GM06990 (cell line): Measurements from ENCODE around the gene ABHD17A.

Experiments
- DNase-seq: peaks from one replicate; pipeline ENCODE4 v3.0.0-alpha.2; 2011; ENCODE audit not compliant: insufficient read length; ENCODE audit errors: extremely low read depth
- H3K27me3 ChIP-seq: replicated peaks from 2 replicates; pipeline ENCODE4 v1.6.0; 2011; ENCODE audit warnings: low read length; ENCODE audit not compliant: control insufficient read depth, insufficient read depth
- H3K36me3 ChIP-seq: 2 replicates; pipeline ENCODE4 v1.5.1; 2011; ENCODE audit warnings: low read length; ENCODE audit not compliant: control insufficient read depth, insufficient read depth
- H3K4me3 ChIP-seq: replicated peaks from 2 replicates; pipeline ENCODE4 v1.5.1; 2011; ENCODE audit warnings: low read depth, mild to moderate bottlenecking, control low read depth, low read length
- TF ChIP-seq, protein P1 (sequence below): IDR thresholded peaks from 2 replicates; pipeline ENCODE4 v1.5.1; 2011; ENCODE audit warnings: low read length, control low read depth, mild to moderate bottlenecking, inconsistent platforms; ENCODE audit not compliant: insufficient read depth, poor library complexity, severe bottlenecking

ABHD17A gene

DNA sequence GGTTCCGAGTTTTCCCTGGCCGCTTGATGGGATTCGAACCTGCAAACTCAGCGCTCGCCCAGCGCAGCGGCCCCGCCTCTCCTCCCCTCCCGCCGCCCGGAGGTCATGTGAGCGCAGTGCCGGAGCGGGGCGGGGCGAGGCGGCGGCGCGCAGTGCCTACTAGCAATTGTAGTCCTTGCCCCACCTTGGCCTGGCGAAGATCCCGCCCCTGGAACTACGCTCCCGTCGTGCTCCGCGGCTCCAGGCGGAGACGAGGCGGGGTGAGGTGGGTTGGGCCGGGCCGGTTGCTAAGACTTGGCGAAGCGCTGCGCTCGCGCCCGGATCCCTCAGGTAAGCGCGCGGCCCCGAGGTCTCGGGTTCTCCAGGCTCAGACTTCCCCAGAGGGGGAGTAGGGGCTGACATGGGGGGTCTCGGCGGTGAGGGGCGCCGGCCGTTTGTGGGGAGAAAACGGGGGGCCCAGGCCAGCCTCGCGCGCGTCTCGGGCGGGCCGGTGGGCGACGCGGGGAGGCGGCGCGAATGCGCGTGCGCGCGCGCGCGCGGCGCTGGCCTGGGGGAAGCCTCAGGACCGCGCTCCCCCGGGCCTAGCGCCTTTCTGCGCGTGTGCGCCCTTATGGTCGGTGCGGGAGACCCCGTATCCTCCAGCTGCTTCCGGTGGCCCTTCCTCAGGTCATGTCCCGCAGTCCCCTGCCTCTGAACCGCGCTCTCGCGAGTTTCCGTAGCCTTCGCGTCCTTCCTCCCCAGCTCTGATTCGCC lies 20.0 kb upstream of the ABHD17A start, which contains the start of the genes ADAT3 and SCAMP4:
Gene ADAT3, plus strand, starts transcription at position 290 of the 753 bp plus-strand sequence. CDS start 6,649 bp downstream, outside the sequence.
Gene SCAMP4, plus strand, starts transcription at position 290 of the 753 bp plus-strand sequence. CDS start 9,621 bp downstream, outside the sequence.
- DNase-seq: peak; percentile 100
- Histone ChIP-seq H3K4me3 (peak within 1 kb of the TSS; percentile 75), H3K36me3 (peaks cover 4% of the 10 kb centered on the region), H3K27me3 (no peaks in the 10 kb centered on the region)
- TF ChIP-seq, protein P1, sequence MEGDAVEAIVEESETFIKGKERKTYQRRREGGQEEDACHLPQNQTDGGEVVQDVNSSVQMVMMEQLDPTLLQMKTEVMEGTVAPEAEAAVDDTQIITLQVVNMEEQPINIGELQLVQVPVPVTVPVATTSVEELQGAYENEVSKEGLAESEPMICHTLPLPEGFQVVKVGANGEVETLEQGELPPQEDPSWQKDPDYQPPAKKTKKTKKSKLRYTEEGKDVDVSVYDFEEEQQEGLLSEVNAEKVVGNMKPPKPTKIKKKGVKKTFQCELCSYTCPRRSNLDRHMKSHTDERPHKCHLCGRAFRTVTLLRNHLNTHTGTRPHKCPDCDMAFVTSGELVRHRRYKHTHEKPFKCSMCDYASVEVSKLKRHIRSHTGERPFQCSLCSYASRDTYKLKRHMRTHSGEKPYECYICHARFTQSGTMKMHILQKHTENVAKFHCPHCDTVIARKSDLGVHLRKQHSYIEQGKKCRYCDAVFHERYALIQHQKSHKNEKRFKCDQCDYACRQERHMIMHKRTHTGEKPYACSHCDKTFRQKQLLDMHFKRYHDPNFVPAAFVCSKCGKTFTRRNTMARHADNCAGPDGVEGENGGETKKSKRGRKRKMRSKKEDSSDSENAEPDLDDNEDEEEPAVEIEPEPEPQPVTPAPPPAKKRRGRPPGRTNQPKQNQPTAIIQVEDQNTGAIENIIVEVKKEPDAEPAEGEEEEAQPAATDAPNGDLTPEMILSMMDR: no peak

DNA sequence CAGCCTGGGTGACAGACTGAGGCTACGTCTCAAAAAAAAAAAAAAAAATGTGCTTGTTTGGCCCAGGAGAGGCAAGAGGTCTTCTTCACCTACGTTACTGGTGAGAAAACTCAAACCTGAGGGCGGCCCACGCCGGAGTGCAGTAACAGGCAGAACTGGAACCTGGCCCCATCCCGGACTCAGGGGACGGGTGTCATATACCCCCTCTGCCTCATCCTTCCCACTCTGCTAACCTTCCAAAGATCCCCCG lies 19.5 kb upstream of the ABHD17A start:
- no peak for DNase-seq
- TF ChIP-seq, protein P1: no peak
- Histone ChIP-seq H3K4me3 (peak overlapping the region; percentile 63), H3K27me3 (no peaks in the 10 kb centered on the region), H3K36me3 (peaks cover 4% of the 10 kb centered on the region)

DNA sequence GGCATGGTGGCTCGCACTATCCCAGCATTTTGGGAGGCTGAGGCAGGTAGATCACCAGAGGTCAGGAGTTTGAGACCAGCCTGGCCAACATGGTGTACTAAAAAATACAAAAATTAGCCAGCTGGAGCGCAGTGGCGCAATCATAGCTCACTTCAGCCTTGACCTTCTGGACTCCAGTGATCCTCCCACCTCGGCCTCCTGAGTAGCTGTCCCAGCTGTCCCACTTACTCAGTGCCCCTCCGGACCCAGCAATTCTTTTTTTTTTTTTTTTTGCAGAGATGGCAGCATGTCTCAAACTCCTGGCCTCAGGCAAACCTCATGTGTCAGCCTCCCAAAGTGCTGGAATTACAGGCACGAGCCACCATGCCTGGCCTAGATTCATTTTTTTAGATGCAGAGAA lies 17.6 kb upstream of the ABHD17A start:
- DNase-seq: no peak
- no peaks in the 10 kb centered on the region for H3K27me3 ChIP-seq
- H3K4me3 ChIP-seq: no peak overlapping the region; the same call in 1 of the 2 replicates
- TF ChIP-seq, protein P1: no peak
- no peaks in the 10 kb centered on the region; the same call in 1 of the 2 replicates for H3K36me3 ChIP-seq

DNA sequence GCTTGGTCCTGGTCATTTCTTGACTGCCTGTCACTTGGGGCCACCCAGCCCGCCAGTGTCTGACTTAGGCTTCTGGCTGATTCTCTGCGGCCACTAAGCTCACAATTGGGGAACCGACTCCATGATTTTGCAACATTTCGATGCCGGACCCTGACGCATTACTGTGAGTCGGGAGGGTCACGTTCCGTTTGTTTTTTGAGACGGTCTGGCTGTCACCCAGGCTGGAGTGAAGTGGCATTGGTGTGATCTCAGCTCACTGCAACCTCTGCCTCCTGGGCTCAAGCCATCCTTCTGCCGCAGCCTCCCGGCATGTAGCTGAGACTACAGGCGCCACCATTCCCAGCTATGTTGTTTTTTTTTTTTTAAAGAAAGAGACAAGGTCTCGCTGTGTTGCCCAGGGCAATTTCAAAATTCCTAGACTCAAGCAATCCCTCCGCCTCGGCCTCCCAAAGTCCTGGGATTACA lies 16.7 kb upstream of the ABHD17A start:
- DNase-seq: no peak
- TF ChIP-seq, protein P1: no peak
- Histone ChIP-seq H3K27me3 (no peaks in the 10 kb centered on the region), H3K4me3 (no peak overlapping the region), H3K36me3 (no peaks in the 10 kb centered on the region)

DNA sequence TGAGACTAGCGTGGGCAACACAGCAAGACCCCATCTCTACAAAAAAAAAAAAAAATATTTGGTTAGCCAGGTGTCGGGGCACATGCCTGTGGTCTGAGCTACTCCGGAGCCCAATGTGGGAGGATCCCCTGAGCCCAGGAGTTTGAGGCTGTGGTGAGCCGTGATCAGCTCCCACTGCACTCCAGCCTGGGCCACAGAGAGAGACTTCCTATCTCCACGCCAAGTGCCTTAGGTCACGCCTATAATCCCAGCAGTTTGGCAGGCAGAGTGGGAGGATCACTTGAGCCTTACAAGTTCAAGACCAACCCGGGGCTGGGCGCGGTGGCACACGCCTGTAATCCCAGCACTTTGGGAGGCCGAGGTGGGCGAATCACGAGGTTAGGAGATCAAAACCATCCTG lies 11.2 kb upstream of the ABHD17A start:
- Histone ChIP-seq H3K27me3 (no peaks in the 10 kb centered on the region), H3K36me3 (no peaks in the 10 kb centered on the region), H3K4me3 (peak overlapping the region; percentile 6)
- TF ChIP-seq, protein P1: no peak
- no peak for DNase-seq

DNA sequence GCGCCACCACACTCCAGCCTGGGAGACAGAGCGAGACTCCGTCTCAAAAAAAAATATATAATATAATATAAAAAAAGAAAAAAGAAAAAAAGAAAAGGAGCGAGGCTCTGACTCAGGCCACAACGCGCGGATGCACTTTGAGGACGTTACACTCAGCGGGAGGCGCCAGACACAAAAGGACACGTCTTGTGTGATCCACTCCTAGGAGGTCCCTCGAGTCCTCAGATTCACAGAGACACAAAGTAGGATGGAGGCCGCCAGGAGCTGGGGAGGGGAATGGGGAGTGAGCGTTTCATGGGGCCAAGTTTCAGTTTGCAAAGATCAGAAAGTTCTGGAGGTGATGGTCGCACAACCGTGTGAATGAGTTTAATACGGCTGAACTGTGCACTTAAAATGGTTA lies 8.5 kb upstream of the ABHD17A start:
- TF ChIP-seq, protein P1: no peak
- H3K36me3 ChIP-seq: no peaks in the 10 kb centered on the region
- H3K27me3 ChIP-seq: no peaks in the 10 kb centered on the region
- no peak for DNase-seq
- no peak overlapping the region for H3K4me3 ChIP-seq
